HG03025 (cell line): ENCODE data around the gene PTPN3.

Experiments
- ATAC-seq: cut with Tn5 transposase; IDR thresholded peaks from one replicate; pipeline ENCODE4 v1.9.1; 2021; ENCODE audit warnings: mild to moderate bottlenecking, moderate library complexity; ENCODE audit not compliant: unreplicated experiment, low FRiP score

PTPN3 gene

DNA sequence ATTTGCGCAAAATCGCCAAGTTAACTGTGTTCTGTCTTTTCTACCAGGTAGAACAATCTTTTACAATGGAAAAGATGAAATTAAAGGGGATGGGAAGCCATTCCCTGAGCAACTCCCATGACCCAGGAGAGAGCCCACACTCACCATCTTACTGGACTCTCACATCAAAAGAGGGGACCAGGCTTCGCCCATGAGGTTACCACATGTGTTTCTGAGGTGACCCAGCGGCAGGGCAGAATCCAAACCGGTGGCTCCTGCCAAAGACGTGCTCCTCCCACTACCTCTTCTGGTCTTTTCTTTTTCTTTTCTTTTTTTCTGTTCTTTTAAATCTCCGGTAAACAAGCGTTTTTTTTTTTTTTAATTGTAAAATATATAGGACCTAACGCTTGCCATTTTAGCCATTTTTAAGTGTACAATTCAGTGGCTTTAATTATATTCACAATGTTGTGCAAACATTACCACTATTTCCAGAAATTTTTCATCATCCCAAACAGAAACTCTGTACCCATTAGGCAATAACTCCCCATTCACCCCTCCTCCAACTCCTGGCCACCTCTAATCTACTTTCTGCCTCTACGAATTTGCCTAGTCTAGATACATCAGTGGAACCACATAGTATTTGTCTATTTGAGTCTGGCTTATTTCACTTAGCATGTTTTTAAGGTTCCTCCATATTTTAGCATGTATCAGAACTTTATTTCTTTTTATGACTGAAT, 19.3 kb downstream of the PTPN3 start:
- ATAC-seq = no peak

DNA sequence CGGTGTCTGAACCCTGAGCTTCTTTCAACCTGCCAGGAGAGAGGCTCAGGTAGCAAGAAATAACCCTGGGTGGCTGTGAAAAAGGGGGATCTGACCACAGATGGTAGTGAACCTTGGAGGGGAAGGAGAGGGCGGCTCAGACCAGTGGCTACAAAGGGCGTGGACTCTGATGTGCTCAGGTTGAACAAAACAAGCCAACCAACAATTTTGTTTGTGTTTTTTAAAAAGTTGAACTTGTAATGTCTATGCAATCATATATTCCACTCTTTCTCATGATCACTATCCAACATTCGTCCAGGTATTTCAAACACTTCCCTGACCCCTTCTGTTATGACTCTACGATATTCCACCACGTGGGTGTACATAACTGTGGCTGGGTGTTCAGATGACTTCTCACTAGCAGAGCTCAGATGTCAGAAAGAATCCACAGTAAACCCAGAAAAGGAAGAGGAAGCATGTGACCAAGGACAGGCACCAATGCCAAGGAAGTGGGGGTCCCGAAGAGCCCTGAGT, 20.0 kb downstream of the PTPN3 start:
- ATAC-seq = no peak

DNA sequence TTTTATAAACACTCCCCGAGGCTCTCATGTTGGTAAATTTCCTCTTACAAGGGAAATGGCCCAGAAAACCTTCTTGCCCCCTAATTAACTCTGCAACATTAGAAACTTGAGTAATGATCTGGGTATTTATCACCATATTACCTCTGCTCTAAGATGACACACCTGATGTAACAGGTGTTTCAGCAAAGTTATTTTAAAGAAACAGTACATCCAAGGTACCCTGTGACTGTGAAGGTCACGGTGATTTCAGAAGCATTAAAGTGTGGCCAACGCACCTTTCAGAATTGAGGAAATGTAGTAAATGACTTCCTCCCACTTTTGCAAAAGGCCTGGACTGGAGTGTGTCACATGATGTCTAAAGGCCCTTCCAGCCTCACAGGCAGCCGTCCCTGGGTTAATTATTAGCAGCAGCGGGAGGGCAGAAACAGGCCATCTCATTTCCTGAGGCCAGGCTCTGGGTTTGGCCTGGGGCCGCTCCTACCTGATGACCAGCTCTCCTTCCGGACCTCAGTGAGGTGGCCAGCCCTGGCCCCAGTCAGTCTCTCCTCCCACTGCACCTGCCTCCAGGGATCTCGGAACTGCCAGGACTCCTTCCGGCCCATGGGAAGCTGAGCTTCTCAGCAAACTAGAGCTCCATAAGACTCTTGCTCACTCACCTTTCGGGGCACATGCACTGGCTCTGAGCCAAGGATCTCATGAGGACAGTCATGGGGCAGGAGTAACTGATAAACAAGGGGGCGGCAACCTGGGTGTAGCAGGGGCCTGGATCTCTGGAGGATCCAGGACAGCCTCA, 20.7 kb downstream of the PTPN3 start:
- ATAC-seq = peak; percentile 55

DNA sequence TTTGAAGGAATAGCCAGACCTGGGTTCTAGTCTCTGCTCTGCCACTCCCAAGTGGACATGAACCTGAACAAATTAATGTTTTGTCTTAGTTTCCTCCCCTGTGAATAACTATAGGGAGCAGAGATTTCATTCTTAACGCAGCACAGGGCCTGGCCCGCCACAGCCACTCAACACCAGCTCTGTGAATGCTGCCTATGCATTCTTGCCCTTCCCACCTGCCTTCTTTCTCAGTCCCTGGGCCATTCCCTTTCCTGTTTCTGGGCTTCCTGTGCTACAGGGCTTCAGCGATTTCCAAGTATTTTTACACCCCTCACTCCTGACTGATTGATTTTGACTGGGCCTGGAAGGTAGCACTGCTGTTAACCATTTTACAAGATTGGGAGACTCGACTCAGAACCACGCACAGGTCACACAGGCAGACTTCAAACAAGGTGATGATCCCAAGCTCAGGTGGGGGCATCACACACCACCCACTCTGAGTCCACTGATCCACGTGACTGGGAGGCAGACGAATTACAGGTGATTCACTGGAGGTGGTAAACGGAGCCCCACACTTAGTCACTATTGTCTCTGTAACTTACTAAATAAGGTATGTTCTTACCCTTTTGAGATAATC, 21.4 kb downstream of the PTPN3 start:
- ATAC-seq = no peak

DNA sequence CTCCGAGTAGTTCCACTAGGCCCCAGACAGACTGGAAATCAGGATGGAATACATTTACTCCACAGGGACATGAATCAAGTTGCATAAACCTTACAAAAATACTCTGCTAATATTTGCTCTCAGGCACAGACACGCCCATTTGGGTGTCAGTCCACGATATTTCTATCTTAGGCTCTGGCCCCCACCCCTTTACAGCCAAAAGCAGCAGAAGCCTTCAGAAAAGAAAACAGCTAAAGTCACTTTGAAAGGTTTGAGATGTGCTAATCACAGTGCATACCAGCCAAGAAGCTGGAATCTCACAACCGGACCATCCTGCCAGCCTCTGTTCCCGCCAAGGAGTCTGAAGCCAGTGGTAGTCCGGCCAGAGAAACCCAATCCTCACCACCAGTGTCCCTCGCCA, 22.6 kb downstream of the PTPN3 start:
- no peak for ATAC-seq

DNA sequence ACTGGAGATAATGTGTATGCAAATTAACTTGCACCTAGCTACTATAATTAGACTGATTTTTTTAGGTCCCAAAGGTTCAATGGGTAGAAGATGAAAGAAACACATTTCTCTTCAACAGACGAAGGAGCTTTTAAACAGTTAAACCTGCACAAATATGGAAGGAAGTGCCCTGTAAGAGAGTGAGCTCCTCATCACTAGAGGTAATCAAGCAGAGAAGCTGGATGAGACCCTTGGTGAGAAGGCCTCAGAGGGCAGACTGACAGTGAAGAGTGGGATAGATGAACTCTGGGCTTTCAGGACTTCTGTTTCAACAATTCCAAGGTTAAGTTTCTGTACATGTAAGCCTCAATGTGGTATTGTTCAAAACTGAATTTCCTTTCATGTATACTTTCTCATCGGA, 23.2 kb downstream of the PTPN3 start:
- no peak for ATAC-seq

DNA sequence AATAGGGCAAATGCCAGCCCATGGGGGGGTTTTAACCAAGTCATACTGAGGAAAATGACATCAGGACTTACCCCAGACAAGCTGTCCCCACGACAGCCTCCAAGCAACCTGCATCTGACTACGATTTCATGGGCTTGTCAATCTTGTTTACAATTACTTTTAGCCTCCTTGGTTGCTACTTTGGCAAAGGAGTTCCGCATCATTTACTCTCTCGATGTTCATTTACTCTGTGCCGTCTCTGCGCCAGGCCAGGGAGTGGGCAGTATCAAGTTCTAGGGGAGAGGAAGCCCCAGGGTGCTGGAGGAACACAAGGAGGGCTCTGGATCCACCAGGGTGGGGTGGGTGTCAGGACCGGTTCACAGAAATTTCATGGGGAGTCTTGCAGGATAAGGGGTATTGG, 23.9 kb downstream of the PTPN3 start:
- ATAC-seq = no peak

DNA sequence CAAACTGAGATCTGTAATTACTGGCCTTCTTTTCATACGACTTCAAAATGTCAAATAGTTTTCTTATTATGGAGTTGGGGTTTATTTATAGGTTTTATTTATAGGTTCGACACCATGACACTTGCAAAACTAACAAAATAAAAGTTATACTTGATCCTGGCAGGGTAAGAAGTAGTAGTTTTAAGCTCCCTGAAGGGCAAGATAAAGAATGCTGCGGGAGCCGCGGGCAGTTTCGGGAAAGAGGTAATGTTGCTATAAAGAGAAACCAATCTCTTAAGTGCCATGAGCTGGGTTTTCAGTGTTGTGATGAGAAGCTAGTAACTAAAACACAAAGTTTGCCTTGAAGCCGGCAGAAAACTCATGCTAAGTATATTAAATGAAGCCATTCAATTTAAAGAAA, 24.8 kb downstream of the PTPN3 start:
- no peak for ATAC-seq

DNA sequence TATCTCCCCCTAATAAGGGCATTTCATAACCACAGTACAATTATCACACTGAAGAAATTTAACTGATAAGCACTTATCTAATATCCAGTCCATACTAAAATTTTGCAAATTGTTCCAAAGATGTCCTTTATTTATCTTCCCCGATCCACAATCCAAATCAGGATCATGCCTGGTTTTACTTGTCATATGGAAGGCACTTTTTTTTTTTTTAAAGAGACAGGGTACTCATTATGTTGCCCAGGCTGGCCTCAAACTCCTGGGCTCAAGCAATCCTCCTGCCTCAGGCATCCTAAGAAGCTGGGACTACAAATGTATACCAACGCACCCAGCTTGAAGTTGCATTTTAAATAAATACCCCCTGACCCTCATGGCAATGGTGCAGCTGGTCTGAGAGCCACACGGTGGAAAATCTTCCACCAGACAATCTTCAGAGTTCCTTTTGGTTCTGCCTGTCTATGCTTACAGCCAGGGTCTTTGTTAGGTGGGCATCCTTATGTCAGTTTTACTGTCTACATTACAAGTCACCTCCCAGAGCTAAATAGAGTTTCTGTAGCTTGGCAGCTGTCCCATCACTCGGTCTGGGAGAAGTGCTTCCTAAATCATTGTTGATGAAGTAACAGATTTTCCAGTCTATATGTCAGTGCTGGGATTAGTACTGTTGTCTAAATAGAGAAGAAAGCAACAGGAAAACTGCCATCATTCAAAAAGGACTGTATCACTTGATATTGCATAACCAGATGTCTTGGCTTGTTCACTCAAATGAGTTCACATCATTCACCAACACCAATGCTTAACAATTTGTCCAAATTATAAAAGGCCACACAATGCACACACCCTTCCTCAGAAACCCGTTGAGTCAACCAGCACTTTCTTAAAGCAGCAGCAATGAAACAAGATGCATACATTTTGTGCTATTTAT, 26.4 kb downstream of the PTPN3 start:
- ATAC-seq = no peak

DNA sequence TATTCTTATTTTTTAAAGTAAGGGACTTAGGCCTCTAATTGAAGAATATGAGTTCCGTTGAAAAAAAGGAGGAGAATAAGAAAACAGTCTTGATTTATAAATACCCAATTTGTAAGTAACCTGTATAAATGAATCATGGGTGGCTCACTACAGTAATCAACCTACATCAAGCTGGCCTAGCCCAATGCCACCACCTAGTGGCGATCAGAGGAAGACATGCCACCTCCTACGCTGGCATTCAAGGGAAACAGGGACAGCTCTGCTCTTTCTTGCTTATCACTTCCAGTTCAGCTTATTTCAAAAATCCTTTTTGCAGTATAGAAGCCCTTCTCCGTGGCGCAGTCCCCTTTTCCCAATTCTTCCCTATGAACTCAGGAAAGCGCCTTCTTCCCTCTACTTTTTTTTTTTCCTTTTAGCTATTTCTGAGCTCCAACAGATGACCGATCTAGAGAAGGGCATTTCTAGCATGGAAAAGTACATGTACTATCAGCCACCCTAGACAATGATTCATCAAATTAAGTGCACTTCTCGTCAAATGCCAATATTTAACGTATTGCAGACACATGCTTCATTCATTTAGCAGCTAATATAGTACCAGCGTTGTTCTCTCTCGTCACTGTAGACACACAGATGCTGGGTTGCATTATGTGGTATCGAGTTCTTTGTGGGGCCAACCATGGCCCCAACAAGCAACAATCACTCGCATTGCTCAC, 28.3 kb downstream of the PTPN3 start:
- peak; percentile 89 for ATAC-seq

DNA sequence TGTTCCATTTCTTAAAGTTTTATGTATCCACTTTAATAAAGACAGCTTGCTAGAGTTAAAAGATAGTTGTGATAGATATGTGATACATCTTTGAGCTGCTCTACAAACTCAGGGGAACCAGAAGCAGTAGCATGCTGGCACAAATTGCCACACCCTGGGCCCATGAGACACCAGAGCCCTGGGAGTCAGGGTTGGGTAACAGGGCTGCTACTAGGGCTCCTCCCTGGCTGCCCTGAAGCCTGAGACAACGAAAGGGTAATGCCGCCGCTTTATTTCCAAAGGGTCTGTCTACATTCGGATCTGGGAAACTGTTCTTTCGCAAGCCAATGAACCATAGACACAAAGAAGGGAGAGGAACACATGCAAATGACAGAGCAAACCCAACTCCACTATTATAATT, 29.2 kb downstream of the PTPN3 start:
- ATAC-seq = no peak

DNA sequence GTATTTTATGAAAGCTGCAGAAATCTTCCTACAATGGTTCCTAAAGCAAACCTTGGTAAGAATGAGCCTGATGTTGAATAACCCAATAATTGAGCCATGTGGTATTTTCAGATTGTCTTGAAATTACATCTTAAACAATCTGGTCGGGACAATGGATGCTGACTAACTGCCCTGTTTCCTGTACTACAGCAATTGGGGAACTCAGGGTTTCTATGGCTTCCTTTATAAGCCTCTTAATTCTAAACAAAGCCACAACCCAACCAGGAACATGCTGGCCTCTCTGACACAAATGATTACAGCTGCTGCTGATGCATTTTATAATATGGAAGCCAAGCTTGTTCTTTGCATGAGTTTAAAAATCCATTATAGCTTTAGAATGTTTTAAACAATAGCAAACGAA, 30.2 kb downstream of the PTPN3 start:
- no peak for ATAC-seq

DNA sequence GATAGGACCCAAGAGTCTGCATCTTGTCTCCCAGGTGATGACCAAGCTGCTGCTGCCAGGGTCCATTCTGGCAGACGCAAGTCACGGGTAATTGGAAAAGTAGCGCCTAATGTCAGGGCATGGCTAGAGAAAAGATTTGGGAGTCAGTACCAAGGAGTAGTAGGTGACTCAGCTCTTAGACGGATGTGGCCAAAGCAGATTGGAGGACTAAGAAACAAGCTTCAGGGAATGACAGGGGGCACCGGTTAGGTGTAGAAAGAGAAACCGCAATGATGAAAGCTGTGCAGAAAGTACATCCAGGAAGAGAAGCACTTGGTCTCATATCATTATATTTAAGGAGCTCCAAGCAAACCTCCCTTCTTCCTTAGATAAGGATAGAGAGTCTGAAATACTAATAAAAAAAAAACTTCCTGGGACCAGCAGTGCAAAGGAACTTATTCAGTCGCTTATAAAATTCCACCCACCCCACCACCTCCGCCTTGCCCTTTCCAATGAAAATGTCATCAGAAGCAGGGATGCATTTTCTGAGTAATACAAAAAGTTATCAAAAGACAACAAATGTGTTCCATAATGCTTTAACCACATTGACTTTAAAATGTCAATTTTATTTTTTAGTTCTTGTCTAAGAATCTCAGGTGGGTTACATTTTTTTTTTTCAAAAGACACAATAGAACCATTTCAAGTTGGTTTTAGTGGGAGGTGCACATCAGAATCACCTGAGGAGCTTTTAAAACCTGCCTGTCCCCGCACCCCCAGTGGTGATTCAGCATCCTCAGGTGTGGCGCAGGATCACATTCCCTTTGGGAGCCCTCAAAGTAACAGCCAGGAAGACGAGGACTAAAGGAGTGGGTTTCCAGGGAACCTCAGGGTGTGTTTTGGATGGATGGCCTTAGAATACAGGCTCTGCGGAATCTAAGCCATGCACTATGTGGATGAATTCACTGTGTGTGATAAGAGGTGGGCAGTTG, 31.2 kb downstream of the PTPN3 start:
- ATAC-seq = no peak

DNA sequence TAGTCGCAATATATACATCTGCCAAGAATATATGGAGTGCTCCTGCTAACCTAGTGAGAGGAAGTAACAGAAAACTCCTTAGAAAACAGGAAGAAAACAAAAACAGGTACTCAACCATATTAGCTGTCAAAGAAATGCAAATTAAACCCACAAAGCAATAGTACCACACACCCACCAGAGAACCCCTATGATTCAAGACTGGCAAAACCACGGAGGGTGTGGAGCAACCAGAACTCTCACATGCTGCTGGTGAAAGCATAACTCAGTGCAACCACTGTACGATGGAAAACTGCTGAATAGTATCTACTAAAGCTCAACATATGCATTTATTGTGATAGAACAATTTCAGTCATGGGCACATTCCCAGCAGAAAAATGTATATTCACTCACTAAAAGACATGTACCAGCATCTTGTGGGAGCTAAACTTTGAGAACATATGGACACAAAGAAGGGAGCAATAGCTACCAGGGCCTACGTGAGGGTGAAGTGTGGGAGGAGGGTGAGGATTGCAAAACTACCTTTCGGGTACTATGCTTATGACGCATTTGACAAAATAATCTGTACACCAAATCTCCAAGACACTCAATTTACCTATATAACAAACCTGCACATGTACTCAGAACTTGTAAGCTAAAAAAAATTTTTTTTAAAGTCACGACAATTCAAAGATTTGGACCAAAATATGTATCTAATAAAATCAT, 34.0 kb downstream of the PTPN3 start:
- ATAC-seq = peak; percentile 80

DNA sequence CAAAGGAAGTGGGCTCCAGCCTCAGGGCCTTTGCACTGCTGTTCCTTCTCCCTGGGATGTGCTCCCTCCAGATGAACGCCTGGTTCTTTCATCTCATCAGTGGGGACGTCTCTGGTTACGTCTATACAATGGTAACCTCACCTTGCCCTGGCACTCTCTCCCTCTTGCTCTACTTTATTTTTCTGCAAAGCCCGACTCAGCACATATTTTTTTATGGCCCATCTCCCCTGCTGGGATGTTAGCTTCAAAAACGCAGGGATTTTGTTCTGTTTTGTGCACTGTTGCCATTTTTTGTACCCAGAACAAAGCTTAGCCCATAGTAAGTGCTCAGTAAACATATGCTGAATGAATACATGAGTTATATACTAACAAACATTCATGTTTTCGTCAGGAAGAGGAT, 37.5 kb downstream of the PTPN3 start:
- ATAC-seq = no peak

DNA sequence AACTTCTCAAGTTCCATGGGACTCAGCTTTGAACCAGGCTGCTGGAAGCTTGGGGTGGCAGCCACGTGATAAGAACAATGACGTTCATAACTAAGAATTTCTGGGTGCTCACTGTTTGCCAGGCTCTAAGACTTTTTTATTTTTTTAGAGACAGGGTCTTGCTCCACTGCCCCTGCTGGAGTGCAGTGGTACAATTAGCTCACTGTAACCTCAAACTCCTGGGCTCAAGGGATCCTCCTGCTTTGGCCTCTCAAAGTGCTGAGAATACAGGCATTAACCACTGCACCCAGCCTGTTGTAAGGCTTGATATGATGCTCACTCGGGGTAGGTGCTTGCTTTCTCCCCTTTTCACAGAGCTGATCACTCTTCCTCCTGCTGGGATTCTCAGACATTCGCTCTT, 38.7 kb downstream of the PTPN3 start:
- no peak for ATAC-seq

DNA sequence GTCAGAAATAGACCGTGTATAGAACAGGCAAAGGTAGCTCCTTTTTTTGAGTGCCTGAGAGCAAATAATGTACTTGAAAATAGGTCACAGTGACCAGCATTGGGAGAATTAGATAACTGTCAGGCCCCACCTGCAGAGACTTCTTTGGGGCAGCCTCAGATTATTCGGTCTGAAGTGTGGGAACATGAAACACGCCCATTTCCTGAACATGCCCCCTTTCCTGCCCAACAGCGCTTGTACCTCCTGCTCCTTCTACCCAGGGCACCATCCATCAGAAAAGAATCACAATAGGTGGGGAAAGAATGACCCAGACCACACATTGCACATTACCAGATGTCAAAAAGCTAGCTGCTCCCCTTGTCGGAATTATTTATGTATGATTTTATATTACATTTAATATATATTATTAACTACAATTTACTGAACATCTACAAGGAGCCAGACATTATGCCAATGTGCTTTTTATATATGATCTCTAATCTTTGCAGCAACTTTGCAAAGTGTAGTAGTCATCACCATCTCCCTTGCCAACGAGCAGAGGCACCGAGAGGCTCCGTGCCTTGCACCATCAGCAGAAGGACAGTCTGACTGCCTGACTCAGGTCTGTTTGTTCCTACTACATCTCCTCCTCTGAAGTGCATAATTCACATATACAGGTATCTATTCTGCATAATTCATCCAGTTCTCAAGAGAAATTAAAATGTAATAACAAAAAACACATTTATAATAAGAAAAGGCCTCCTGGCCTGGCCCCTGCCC, 39.5 kb downstream of the PTPN3 start:
- ATAC-seq = no peak
